ENCODE measurements around the gene CCL17.
"Not testable (repeated sequence)": the region's sequence is repeated elsewhere in the genome, so short reads cannot be mapped to it uniquely, and the experiment has no call there.

DNA sequence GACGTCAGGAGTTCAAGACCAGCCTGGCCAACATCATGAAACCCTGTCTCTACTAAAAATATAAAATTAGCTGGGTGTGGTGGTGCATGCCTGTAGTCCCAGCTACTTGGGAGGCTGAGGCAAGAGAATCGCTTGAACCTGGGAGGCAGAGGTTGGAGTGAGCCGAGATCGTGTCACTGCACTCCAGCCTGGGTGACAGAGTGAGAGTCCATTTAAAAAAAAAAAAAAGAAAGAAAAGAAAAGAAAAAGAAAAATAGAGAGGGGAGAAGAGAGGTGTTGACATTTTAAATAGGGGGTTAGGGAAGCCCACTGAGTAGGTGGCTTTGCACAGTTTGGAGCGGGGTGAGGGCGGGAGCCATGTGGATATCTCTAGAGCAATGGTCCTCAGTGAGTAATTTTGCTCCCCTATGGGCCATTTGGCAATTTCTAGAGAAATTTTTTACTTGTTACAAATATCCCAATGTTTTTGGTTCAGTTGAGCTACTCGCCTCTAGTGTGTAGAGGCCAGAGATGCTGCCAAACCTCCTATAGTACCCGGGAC, 29.6 kb upstream of the CCL17 start:
- TF ChIP-seq, protein P1, sequence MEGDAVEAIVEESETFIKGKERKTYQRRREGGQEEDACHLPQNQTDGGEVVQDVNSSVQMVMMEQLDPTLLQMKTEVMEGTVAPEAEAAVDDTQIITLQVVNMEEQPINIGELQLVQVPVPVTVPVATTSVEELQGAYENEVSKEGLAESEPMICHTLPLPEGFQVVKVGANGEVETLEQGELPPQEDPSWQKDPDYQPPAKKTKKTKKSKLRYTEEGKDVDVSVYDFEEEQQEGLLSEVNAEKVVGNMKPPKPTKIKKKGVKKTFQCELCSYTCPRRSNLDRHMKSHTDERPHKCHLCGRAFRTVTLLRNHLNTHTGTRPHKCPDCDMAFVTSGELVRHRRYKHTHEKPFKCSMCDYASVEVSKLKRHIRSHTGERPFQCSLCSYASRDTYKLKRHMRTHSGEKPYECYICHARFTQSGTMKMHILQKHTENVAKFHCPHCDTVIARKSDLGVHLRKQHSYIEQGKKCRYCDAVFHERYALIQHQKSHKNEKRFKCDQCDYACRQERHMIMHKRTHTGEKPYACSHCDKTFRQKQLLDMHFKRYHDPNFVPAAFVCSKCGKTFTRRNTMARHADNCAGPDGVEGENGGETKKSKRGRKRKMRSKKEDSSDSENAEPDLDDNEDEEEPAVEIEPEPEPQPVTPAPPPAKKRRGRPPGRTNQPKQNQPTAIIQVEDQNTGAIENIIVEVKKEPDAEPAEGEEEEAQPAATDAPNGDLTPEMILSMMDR (IDR thresholded peaks at IDR 0.05), result not testable (repeated sequence)
- TF ChIP-seq POLR2A (IDR thresholded peaks at IDR 0.05), result not testable (repeated sequence)
